Left ventricle myocardium inferior (tissue), 1 donor: Measurements from ENCODE around the gene AEBP2. TPM values are rescaled to one million over a fixed set of nuclear protein-coding genes. Genes with fewer than 3 reads are reported as not detected.

Source experiments
- DNase-seq: peaks from one replicate; pipeline ENCODE4 v3.0.0-alpha.2; 2020
- H3K27ac ChIP-seq: fragments of 200-600 bp; replicated peaks from 2 replicates; pipeline ENCODE4 v1.8.0; 2021
- H3K27me3 ChIP-seq: fragments of 200-600 bp; 2 replicates; pipeline ENCODE4 v1.8.0; 2021; ENCODE audit warnings: low read depth
- H3K36me3 ChIP-seq: fragments of 200-600 bp; 2 replicates; pipeline ENCODE4 v1.8.0; 2021
- H3K4me1 ChIP-seq: fragments of 200-600 bp; 2 replicates; pipeline ENCODE4 v1.8.0; 2021
- H3K4me3 ChIP-seq: fragments of 200-600 bp; 2 replicates; pipeline ENCODE4 v1.8.0; 2021; ENCODE audit warnings: mild to moderate bottlenecking, moderate library complexity
- H3K9me3 ChIP-seq: fragments of 200-600 bp; replicated peaks from 2 replicates; pipeline ENCODE4 v1.8.0; 2021
- intact Hi-C: fragments of 100-400 bp; cut with micrococcal nuclease; formaldehyde crosslinking; loops from one replicate; pipeline ENCODE4 v1.11.0; 2022
- total RNA-seq: library from RNA; stranded (reverse); fragmentation: NEBNext Ultra II Directional; extraction: Animal tissue kit (Norgen Biotek cat#: 25700); gene quantifications from one replicate; pipeline ENCODE4 v1.2.1, GENCODE V29; 2021
- TF ChIP-seq, protein P1 (sequence below): fragments of 200-600 bp; IDR thresholded peaks from 2 replicates; pipeline ENCODE4 v1.8.0; 2021; ENCODE audit warnings: antibody characterized with exemption, mild to moderate bottlenecking, borderline replicate concordance
- donor health status: DM: no; HTN: yes; CAD: no; lungs with severe emphysema.

Gene AEBP2
- total RNA-seq, 1 donor from 2014 or later, result 22.8 TPM

- H3K36me3 ChIP-seq, result peaks cover 23% of the 10 kb centered on the region
- DNase-seq, result no peak
- no peaks in the 10 kb centered on the region for H3K27me3 ChIP-seq
- H3K4me1 ChIP-seq, result peaks cover 6% of the 10 kb centered on the region
- H3K9me3 ChIP-seq, result no peaks in the 10 kb centered on the region
- intact Hi-C loops, result no loop called here
- H3K27ac ChIP-seq, result no peak overlapping the region
- TF ChIP-seq, protein P1, sequence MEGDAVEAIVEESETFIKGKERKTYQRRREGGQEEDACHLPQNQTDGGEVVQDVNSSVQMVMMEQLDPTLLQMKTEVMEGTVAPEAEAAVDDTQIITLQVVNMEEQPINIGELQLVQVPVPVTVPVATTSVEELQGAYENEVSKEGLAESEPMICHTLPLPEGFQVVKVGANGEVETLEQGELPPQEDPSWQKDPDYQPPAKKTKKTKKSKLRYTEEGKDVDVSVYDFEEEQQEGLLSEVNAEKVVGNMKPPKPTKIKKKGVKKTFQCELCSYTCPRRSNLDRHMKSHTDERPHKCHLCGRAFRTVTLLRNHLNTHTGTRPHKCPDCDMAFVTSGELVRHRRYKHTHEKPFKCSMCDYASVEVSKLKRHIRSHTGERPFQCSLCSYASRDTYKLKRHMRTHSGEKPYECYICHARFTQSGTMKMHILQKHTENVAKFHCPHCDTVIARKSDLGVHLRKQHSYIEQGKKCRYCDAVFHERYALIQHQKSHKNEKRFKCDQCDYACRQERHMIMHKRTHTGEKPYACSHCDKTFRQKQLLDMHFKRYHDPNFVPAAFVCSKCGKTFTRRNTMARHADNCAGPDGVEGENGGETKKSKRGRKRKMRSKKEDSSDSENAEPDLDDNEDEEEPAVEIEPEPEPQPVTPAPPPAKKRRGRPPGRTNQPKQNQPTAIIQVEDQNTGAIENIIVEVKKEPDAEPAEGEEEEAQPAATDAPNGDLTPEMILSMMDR, result no peak
- H3K4me3 ChIP-seq, result no peak overlapping the region
Observed at GRCh38 chr12:19518209-19518608, 78.9 kb downstream of the AEBP2 start.

DNA sequence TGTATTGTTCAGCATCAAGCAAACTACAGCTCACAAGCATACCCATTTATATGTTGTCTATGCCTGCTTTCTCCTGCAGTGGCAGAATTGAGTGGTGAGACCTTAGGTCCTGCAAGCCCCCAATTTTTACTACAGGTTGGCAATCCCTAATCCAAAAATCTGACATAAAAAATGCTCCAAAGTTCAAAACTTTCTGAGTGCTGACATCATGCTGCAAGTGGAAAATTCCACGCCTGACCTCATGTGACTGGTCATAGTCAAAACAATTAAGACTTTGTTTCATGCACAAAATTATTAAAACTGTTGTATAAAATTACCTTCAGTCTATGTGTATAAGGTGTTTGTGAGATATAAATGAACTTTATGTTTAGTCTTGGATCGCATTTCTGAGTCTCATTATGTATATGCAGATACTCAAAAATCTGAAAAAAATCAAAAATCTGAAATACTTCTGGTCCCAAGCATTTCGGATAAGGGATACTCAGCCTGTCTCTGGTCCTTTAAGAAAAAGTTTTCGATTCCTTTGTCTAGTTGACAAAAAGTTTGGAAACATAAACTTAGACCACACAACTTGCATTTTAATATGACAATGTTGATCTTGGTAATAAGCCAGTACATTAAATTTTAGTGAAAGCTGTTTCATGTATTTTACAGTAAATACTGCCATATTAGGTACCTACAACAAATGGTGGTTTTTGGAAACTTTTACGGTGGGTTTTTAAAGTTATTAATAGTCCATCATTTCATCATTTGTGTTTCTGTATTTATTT lies 81.5 kb downstream of the AEBP2 start:
- DNase-seq, result no peak
- intact Hi-C loops, result no loop called here
- TF ChIP-seq, protein P1, result no peak
- peaks cover 4% of the 10 kb centered on the region for H3K36me3 ChIP-seq
- no peak overlapping the region for H3K4me3 ChIP-seq
- H3K4me1 ChIP-seq, result peaks cover 6% of the 10 kb centered on the region
- H3K27ac ChIP-seq, result no peak overlapping the region
- H3K27me3 ChIP-seq, result no peaks in the 10 kb centered on the region
- H3K9me3 ChIP-seq, result no peaks in the 10 kb centered on the region

DNA sequence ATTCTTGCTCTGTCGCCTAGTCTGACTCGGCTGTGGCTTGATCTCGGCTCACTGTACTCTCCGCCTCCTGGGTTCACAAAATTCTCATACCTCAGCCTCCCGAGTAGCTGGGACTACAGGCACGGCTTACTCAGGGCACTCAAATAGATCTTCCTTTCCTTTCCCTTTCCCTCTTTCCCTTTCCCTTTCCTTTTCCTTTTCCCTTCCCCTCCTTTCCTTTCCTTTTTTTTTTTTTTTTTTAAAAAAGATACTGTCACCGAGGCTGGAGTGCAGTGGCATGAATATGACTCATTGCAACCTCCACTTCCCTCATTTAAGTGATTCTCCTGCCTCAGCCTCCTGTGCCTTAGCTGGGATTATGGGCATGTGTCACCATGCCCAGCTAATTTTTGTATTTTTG lies 86.0 kb downstream of the AEBP2 start:
- intact Hi-C loops, result no loop called here

DNA sequence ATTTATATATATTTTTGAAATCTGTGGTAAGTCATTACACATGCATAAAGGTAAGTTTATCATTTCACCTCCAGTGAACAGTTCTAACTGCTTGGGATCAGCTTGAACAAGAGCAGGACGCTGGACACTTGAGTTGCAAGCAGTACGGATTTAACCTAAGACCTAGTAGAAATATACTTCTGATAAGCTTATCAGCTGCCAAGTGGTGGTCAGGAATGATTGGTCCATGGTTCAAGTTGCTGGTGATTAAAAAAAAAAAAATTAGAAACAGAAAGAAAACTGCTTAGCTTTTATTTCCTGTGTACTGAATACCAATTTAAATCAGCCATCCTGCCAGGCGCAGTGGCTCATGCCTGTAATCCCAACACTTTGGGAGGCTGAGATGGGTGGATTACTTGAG lies 88.6 kb downstream of the AEBP2 start:
- TF ChIP-seq, protein P1, result no peak
- no peak overlapping the region for H3K4me3 ChIP-seq
- intact Hi-C loops, result no loop called here

More for the DNA sequence above, 86.0 kb downstream of the AEBP2 start:
- H3K36me3 ChIP-seq, result peaks cover 3% of the 10 kb centered on the region
- no peaks in the 10 kb centered on the region for H3K9me3 ChIP-seq
- H3K4me1 ChIP-seq, result peaks cover 2% of the 10 kb centered on the region
- no peaks in the 10 kb centered on the region for H3K27me3 ChIP-seq
- no peak for DNase-seq
- H3K27ac ChIP-seq, result no peak overlapping the region
- no peak overlapping the region for H3K4me3 ChIP-seq
- TF ChIP-seq, protein P1, result no peak

DNA sequence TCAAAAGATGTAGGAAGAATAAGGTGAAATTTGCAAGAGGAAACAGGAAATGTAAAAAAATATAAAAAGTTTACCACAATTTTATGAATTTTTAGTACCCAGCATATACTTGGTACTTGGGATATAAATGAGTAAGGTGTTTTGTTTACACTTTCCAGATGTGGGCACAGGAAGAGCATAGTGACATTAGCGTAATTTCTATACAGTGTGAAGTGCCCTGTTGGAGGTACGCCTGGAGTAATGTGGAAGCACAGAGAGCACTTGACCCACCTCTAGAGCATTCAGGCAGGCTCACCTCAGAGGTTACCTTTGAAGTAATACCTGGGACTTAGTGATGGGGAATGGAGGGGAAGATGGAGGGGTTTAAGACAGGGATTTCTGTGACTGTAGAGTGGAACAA lies 89.5 kb downstream of the AEBP2 start:
- H3K9me3 ChIP-seq, result no peaks in the 10 kb centered on the region
- no peak overlapping the region for H3K27ac ChIP-seq
- intact Hi-C loops, result no loop called here
- H3K36me3 ChIP-seq, result no peaks in the 10 kb centered on the region
- no peaks in the 10 kb centered on the region for H3K27me3 ChIP-seq
- H3K4me3 ChIP-seq, result no peak overlapping the region
- no peak for DNase-seq
- TF ChIP-seq, protein P1, result no peak
- H3K4me1 ChIP-seq, result peaks cover 9% of the 10 kb centered on the region

More for the DNA sequence above, 88.6 kb downstream of the AEBP2 start:
- Histone ChIP-seq H3K27me3 (no peaks in the 10 kb centered on the region), H3K27ac (no peak overlapping the region), H3K9me3 (no peaks in the 10 kb centered on the region), H3K36me3 (peaks cover under 1% of the 10 kb centered on the region), H3K4me1 (peaks cover 9% of the 10 kb centered on the region)
- DNase-seq, result no peak
